Measurements from ENCODE around the gene IL15RA.

The IL15RA gene

DNA sequence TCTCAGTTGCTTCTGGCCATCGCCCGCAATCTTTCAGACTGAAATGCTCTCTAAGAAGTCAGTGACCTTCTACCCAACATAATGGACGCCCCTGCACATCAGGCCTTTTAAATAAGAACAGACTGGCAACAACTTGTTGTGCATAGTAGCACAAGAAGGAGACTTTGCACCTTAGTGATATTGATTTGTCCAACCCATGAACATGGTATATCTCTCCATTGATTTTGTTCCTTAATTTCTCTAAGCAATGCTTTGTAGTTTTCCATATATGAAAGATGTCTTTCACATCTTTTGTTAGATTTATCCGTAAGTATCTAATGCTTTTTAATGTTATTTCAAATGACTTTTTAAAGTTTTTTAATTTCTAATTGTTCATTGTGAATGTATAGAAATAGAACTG, 4.3 kb downstream of the IL15RA start:
- TF ChIP-seq, protein P1, sequence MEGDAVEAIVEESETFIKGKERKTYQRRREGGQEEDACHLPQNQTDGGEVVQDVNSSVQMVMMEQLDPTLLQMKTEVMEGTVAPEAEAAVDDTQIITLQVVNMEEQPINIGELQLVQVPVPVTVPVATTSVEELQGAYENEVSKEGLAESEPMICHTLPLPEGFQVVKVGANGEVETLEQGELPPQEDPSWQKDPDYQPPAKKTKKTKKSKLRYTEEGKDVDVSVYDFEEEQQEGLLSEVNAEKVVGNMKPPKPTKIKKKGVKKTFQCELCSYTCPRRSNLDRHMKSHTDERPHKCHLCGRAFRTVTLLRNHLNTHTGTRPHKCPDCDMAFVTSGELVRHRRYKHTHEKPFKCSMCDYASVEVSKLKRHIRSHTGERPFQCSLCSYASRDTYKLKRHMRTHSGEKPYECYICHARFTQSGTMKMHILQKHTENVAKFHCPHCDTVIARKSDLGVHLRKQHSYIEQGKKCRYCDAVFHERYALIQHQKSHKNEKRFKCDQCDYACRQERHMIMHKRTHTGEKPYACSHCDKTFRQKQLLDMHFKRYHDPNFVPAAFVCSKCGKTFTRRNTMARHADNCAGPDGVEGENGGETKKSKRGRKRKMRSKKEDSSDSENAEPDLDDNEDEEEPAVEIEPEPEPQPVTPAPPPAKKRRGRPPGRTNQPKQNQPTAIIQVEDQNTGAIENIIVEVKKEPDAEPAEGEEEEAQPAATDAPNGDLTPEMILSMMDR (IDR thresholded peaks at IDR 0.05): no peak

DNA sequence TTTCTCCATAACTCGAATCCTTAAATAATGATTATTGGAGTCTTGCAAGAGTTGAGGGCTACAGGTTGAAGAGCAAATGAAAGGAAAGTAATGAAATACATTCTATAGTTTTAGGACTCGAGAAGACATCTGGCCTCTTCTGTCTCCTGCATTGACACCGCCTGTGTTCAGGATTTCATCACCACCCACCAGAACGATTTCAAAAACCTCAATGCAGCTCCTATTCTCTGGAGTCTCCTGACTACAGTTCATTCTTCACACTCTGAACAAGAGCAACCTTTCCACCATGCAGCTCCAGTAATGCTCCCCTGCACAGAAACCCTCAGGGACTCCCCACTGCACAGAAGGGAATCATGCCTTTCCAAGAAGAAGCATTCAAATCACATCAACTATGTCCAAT, 5.5 kb downstream of the IL15RA start:
- TF ChIP-seq, protein P1 (IDR thresholded peaks at IDR 0.05): no peak

DNA sequence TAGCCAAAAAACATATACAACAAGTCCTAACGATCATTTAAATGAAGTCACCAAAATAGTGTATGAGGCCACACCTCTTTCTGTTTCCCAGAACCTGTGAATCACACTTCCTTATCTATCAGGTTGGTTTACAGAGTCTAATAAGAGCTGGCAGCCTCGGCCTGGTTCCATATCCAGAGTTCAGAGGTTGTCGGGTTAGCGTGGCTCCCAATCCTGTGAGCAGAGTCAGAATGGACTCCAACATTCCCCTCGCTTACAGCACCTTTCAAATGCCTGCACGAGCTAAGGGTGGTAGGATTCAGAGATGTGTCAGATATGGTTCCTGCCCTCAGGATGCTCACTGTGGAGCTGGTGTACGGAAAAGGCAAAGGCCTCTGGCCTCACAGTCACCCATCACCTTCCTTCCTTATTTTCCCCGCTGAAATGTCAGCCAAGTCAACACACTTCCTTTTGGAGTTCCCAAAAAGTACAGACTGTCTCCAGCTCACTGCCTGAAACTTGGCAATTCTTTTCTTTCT, 6.0 kb downstream of the IL15RA start:
- TF ChIP-seq, protein P1 (IDR thresholded peaks at IDR 0.05): no peak

DNA sequence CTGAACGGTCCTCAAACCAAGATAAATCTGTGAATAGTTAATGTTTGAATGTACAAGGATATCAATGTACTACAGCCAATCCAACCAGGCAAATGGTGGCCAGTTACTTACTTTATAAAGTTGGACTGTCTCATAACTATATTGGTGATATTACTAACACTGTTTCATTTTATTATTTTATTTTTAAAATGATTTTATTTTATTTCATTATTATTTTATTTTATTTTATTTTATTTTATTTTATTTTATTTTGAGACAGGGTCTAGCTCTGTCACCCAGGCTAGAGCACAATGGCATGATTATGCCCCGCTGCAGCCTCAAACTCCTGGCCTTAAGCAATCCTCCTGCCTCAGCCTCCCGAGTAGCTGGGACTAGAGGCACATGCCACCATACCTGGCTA, 6.8 kb downstream of the IL15RA start:
- TF ChIP-seq, protein P1 (IDR thresholded peaks at IDR 0.05): no peak

DNA sequence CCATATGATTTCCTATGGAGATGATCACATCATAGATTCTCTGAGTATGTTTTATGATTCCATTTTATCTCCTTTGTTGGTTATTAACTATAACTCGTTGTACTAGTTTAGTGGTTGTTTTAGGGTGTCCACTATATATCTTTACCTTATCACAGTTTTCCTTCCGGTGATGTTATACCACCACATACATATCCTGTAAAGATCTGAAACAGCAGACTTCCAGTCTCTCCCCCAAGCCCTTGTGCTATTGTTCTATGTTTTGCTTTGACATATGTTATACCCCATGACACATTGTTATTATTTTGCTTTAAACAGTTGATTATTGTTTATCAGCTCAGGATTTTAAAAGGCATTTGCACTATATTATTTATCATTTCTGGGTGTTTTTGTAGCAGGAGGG, 7.3 kb downstream of the IL15RA start:
- TF ChIP-seq, protein P1 (IDR thresholded peaks at IDR 0.05): no peak

DNA sequence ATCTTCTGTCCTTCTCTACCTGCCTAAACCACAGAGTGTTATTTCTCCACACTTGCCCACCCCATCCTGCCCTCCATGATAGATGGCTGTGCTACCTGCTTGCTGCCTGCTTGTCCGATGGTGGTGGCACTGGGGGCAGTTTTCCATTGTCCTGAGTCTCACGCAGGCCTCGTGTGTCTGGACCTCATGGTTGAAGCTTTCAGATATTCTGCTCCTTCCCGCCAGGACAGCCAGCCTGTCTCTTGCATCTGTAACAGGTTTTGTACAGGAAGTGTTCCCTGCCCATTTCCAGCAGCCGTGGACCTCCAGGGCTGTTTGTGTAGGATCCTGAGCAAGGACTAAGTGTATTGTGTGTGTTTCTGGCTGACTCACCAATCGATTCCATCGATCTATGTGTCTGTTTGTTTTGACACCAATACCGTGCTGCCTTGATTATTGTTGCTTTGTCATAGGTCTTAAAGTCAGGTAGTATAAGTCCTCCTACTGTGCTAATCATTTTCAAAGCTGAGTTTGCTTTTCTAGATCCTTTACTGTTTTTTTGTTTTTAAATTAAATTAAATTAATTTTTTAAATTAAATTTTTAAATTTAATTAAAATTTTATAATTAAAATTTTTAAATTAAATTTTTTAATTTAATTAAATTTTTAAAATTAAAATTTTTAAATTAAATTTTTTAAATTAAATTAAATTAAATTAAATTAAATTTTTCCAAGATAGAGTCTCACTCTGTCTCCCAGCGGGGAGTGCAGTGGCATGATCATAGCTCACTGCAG, 8.5 kb downstream of the IL15RA start:
- TF ChIP-seq, protein P1 (IDR thresholded peaks at IDR 0.05): no peak

DNA sequence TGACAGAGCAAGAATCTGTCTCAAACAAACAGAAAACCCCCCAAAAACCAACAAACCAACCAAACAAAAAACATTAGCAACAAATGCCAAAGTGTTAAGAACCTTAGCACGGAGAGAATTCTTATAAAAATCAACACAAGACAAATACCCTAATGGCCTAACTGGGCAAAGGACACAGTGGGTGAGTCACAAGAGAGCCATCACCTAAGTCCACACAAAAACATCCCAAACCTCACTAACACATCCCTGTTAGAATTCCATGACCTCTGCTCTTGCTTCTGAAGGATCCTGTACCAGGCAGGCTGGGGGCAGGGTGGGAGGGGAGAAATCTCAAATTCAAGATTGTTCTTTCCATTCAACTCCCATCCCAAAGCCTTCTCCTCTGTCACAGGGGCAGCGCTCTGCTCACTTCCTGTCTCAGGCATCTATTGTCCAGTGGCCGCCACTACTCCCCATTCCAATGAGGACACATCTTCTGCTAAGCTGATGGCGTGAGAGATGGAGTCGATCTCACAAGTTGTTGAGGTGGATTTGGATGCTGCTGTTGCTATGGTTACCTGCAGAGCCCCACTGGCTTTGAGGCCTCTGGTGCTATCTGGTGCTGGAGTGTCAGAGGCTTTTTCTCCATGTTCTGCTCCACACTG, 9.2 kb downstream of the IL15RA start:
- TF ChIP-seq, protein P1 (IDR thresholded peaks at IDR 0.05): no peak
